Measurements from ENCODE around the gene LCLAT1. TPM values are rescaled to one million over a fixed set of nuclear protein-coding genes. Genes with fewer than 3 reads are reported as not detected.

The LCLAT1 gene
- total RNA-seq, 4 donors from 2014 or later, result 24.9 to 62.9 (median 36.3) TPM

GRCh38 chr2:30673127-30673526 lies 226.1 kb downstream of the LCLAT1 start:
- H3K27me3 ChIP-seq, result no peaks in the 10 kb centered on the region
- no peak overlapping the region for H3K27ac ChIP-seq (replicated peaks in 1 of 4)
- TF ChIP-seq POLR2A (IDR thresholded peaks at IDR 0.05; ENCODE audit: low read depth) (no peak), POLR2AphosphoS5 (IDR thresholded peaks at IDR 0.05) (no peak), EP300 (IDR thresholded peaks at IDR 0.05) (no peak), CTCF (IDR thresholded peaks at IDR 0.05) (no peak)
- DNase-seq (ENCODE audit: extremely low spot score), result no peak
- H3K36me3 ChIP-seq, result no peaks in the 10 kb centered on the region
- intact Hi-C loops (cut with DNase I), result no loop called here
- no peak overlapping the region for H3K4me3 ChIP-seq
- H3K4me1 ChIP-seq, result no peaks in the 10 kb centered on the region
- H3K9me3 ChIP-seq, result peaks cover 0 to 11% (median 0%) of the 10 kb centered on the region in 4 donors
- WGBS, result 89% methylated on average over 4 of the region's 4 CpGs

- Histone ChIP-seq H3K4me3 (no peak overlapping the region), H3K9me3 (no peaks in the 10 kb centered on the region), H3K27ac (replicated peaks in 1 of 4) (no peak overlapping the region), H3K36me3 (no peaks in the 10 kb centered on the region), H3K4me1 (no peaks in the 10 kb centered on the region), H3K27me3 (no peaks in the 10 kb centered on the region)
- peak; percentile 77 for DNase-seq (ENCODE audit: extremely low spot score)
- WGBS, result 85% methylated on average over 2 of the region's 2 CpGs
- TF ChIP-seq POLR2A (IDR thresholded peaks at IDR 0.05; ENCODE audit: low read depth), result no peak
- no peak for TF ChIP-seq CTCF (IDR thresholded peaks at IDR 0.05)
- TF ChIP-seq EP300 (IDR thresholded peaks at IDR 0.05), result no peak
- TF ChIP-seq POLR2AphosphoS5 (IDR thresholded peaks at IDR 0.05), result no peak
- intact Hi-C loops (cut with DNase I), result no loop called here
Observed at GRCh38 chr2:30675758-30676157, 228.7 kb downstream of the LCLAT1 start.

- Histone ChIP-seq H3K4me3 (no peak overlapping the region), H3K27me3 (no peaks in the 10 kb centered on the region), H3K36me3 (no peaks in the 10 kb centered on the region), H3K9me3 (no peaks in the 10 kb centered on the region), H3K4me1 (no peaks in the 10 kb centered on the region), H3K27ac (replicated peaks in 1 of 4) (no peak overlapping the region)
- DNase-seq (ENCODE audit: extremely low spot score), result no peak
- TF ChIP-seq EP300 (IDR thresholded peaks at IDR 0.05), result no peak
- no peak for TF ChIP-seq CTCF (IDR thresholded peaks at IDR 0.05)
- no peak for TF ChIP-seq POLR2AphosphoS5 (IDR thresholded peaks at IDR 0.05)
- no peak for TF ChIP-seq POLR2A (IDR thresholded peaks at IDR 0.05; ENCODE audit: low read depth)
- intact Hi-C loops (cut with DNase I), result no loop called here
Observed at GRCh38 chr2:30677231-30677630, 230.2 kb downstream of the LCLAT1 start.

- DNase-seq (ENCODE audit: extremely low spot score), result peak; percentile 91
- TF ChIP-seq POLR2AphosphoS5 (IDR thresholded peaks at IDR 0.05) (no peak), POLR2A (IDR thresholded peaks at IDR 0.05; ENCODE audit: low read depth) (no peak), CTCF (IDR thresholded peaks at IDR 0.05) (no peak), EP300 (IDR thresholded peaks at IDR 0.05) (no peak)
- WGBS, result 93% methylated on average over 3 of the region's 5 CpGs
- intact Hi-C loops (cut with DNase I), result no loop called here
- Histone ChIP-seq H3K4me3 (no peak overlapping the region), H3K9me3 (no peaks in the 10 kb centered on the region), H3K27ac (replicated peaks in 1 of 4) (no peak overlapping the region), H3K27me3 (no peaks in the 10 kb centered on the region), H3K4me1 (no peaks in the 10 kb centered on the region), H3K36me3 (no peaks in the 10 kb centered on the region)
Observed at GRCh38 chr2:30677861-30678385, 230.9 kb downstream of the LCLAT1 start.
